ENCODE results near the gene MRPL33. TPM values are rescaled to one million over a fixed set of nuclear protein-coding genes. Genes with fewer than 3 reads are reported as not detected.

Gene MRPL33
- total and polyA plus RNA-seq, 2 donors: 135 to 147 TPM

- 94% methylated on average over 2 of the region's 2 CpGs for WGBS
- H3K27me3 ChIP-seq (ENCODE audit: control insufficient read depth in 2 of 2, insufficient read depth in 1 of 2, low read length in 1 of 2): no peaks in the 10 kb centered on the region
- H3K36me3 ChIP-seq (ENCODE audit: control insufficient read depth in 2 of 2, insufficient read depth in 2 of 2, low read length in 1 of 2): no peaks in the 10 kb centered on the region
- no peak for DNase-seq (ENCODE audit: low read depth in 6 of 9, low spot score in 9 of 9)
- H3K9me3 ChIP-seq (ENCODE audit: control insufficient read depth in 2 of 2, insufficient read depth in 1 of 2, low read length in 1 of 2): no peaks in the 10 kb centered on the region
- no peaks in the 10 kb centered on the region for H3K4me1 ChIP-seq (ENCODE audit: control insufficient read depth in 2 of 2, insufficient read depth in 2 of 2, low read length in 2 of 2)
- H3K4me3 ChIP-seq (ENCODE audit: low read length in 2 of 2): no peak overlapping the region
- H3K27ac ChIP-seq (ENCODE audit: low read depth in 1 of 2, low read length in 1 of 2): no peak overlapping the region
Measured at GRCh38 chr2:27808418-27808817, 36.9 kb downstream of the MRPL33 start.

DNA sequence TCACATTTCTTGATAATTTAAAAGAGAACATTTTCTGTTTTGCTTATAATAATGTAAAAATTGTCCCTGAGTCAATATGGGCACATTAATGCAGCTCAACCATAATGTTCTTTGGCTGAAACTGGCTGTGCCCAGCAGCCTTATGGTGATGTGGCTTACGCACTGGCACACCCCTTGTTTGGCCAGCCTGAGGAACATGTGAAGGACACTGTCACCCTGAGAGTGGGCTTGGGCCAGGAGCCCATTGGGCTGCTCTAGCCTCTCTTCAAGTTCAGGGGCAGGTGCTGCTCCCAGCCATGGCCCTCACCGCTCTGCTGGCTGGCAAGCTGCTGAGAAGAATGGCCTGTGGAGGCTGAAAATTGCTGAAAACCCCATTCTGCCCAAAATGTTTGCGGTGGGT, 37.5 kb downstream of the MRPL33 start:
- Histone ChIP-seq H3K4me3 (ENCODE audit: low read length in 2 of 2) (no peak overlapping the region), H3K36me3 (ENCODE audit: control insufficient read depth in 2 of 2, insufficient read depth in 2 of 2, low read length in 1 of 2) (no peaks in the 10 kb centered on the region), H3K27ac (ENCODE audit: low read depth in 1 of 2, low read length in 1 of 2) (no peak overlapping the region), H3K27me3 (ENCODE audit: control insufficient read depth in 2 of 2, insufficient read depth in 1 of 2, low read length in 1 of 2) (no peaks in the 10 kb centered on the region), H3K4me1 (ENCODE audit: control insufficient read depth in 2 of 2, insufficient read depth in 2 of 2, low read length in 2 of 2) (no peaks in the 10 kb centered on the region), H3K9me3 (ENCODE audit: control insufficient read depth in 2 of 2, insufficient read depth in 1 of 2, low read length in 1 of 2) (no peaks in the 10 kb centered on the region)
- WGBS: 99% methylated on average over 3 of the region's 3 CpGs
- no peak for DNase-seq (ENCODE audit: low read depth in 6 of 9, low spot score in 9 of 9)

GRCh38 chr2:27809761-27810241, 38.3 kb downstream of the MRPL33 start:
- no peaks in the 10 kb centered on the region for H3K27me3 ChIP-seq (ENCODE audit: control insufficient read depth in 2 of 2, insufficient read depth in 1 of 2, low read length in 1 of 2)
- DNase-seq (ENCODE audit: low read depth in 6 of 9, low spot score in 9 of 9): no peak
- H3K27ac ChIP-seq (ENCODE audit: low read depth in 1 of 2, low read length in 1 of 2): no peak overlapping the region
- no peaks in the 10 kb centered on the region for H3K9me3 ChIP-seq (ENCODE audit: control insufficient read depth in 2 of 2, insufficient read depth in 1 of 2, low read length in 1 of 2)
- WGBS: 79% methylated on average over 3 of the region's 3 CpGs
- H3K36me3 ChIP-seq (ENCODE audit: control insufficient read depth in 2 of 2, insufficient read depth in 2 of 2, low read length in 1 of 2): no peaks in the 10 kb centered on the region
- no peaks in the 10 kb centered on the region for H3K4me1 ChIP-seq (ENCODE audit: control insufficient read depth in 2 of 2, insufficient read depth in 2 of 2, low read length in 2 of 2)
- no peak overlapping the region for H3K4me3 ChIP-seq (ENCODE audit: low read length in 2 of 2)

GRCh38 chr2:27810455-27810854, 38.9 kb downstream of the MRPL33 start:
- Histone ChIP-seq H3K27ac (ENCODE audit: low read depth in 1 of 2, low read length in 1 of 2) (no peak overlapping the region), H3K4me1 (ENCODE audit: control insufficient read depth in 2 of 2, insufficient read depth in 2 of 2, low read length in 2 of 2) (no peaks in the 10 kb centered on the region), H3K36me3 (ENCODE audit: control insufficient read depth in 2 of 2, insufficient read depth in 2 of 2, low read length in 1 of 2) (no peaks in the 10 kb centered on the region), H3K27me3 (ENCODE audit: control insufficient read depth in 2 of 2, insufficient read depth in 1 of 2, low read length in 1 of 2) (no peaks in the 10 kb centered on the region), H3K4me3 (ENCODE audit: low read length in 2 of 2) (no peak overlapping the region), H3K9me3 (ENCODE audit: control insufficient read depth in 2 of 2, insufficient read depth in 1 of 2, low read length in 1 of 2) (no peaks in the 10 kb centered on the region)
- DNase-seq (ENCODE audit: low read depth in 6 of 9, low spot score in 9 of 9): no peak
- WGBS: 94% methylated on average over 3 of the region's 3 CpGs

DNA sequence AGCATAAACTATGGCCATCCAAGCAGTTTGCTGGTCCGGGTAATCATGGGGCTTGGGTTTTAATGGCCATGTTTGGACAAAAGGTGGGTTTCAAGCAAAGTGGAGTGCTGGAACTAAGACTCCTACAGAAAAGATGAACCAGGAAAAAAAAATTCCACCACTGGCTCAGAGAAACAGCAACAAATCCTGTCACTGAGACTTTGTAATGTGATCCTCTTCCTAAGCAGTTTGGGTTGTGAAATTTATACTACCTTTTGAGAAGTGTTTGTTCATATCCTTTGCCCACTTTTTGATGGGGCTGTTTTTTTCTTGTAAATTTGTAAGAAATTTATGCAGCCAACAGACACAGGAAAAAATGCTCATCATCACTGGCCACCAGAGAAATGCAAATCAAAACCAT, 40.2 kb downstream of the MRPL33 start:
- DNase-seq (ENCODE audit: low read depth in 6 of 9, low spot score in 9 of 9): no peak
- WGBS: 97% methylated on average over 1 of the region's 1 CpG
- H3K27ac ChIP-seq (ENCODE audit: low read depth in 1 of 2, low read length in 1 of 2): no peak overlapping the region
- no peaks in the 10 kb centered on the region for H3K9me3 ChIP-seq (ENCODE audit: control insufficient read depth in 2 of 2, insufficient read depth in 1 of 2, low read length in 1 of 2)
- H3K4me3 ChIP-seq (ENCODE audit: low read length in 2 of 2): no peak overlapping the region
- H3K36me3 ChIP-seq (ENCODE audit: control insufficient read depth in 2 of 2, insufficient read depth in 2 of 2, low read length in 1 of 2): no peaks in the 10 kb centered on the region
- H3K4me1 ChIP-seq (ENCODE audit: control insufficient read depth in 2 of 2, insufficient read depth in 2 of 2, low read length in 2 of 2): no peaks in the 10 kb centered on the region
- H3K27me3 ChIP-seq (ENCODE audit: control insufficient read depth in 2 of 2, insufficient read depth in 1 of 2, low read length in 1 of 2): no peaks in the 10 kb centered on the region

DNA sequence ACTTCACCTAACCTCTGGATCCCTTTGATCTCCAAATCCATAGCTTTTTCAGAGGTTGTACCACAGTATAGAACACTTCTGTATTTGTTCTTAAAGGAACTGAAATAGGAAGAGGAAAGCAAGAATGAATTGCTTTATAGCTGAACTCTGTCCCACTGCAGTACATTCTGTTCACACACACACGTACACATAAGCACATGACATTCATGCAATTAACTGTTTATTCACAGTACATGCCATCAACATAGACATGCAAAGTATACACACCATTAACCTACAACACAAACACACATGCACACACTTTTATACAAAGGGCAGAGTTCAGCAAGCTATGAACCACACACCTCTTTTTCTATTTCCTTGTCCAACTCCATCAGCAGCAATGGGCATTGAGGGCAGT, 43.2 kb downstream of the MRPL33 start:
- H3K27me3 ChIP-seq (ENCODE audit: control insufficient read depth in 2 of 2, insufficient read depth in 1 of 2, low read length in 1 of 2): no peaks in the 10 kb centered on the region
- H3K36me3 ChIP-seq (ENCODE audit: control insufficient read depth in 2 of 2, insufficient read depth in 2 of 2, low read length in 1 of 2): no peaks in the 10 kb centered on the region
- H3K9me3 ChIP-seq (ENCODE audit: control insufficient read depth in 2 of 2, insufficient read depth in 1 of 2, low read length in 1 of 2): no peaks in the 10 kb centered on the region
- H3K4me1 ChIP-seq (ENCODE audit: control insufficient read depth in 2 of 2, insufficient read depth in 2 of 2, low read length in 2 of 2): no peaks in the 10 kb centered on the region
- WGBS: 99% methylated on average over 1 of the region's 1 CpG
- no peak overlapping the region for H3K4me3 ChIP-seq (ENCODE audit: low read length in 2 of 2)
- no peak overlapping the region for H3K27ac ChIP-seq (ENCODE audit: low read depth in 1 of 2, low read length in 1 of 2)
- no peak for DNase-seq (ENCODE audit: low read depth in 6 of 9, low spot score in 9 of 9)

DNA sequence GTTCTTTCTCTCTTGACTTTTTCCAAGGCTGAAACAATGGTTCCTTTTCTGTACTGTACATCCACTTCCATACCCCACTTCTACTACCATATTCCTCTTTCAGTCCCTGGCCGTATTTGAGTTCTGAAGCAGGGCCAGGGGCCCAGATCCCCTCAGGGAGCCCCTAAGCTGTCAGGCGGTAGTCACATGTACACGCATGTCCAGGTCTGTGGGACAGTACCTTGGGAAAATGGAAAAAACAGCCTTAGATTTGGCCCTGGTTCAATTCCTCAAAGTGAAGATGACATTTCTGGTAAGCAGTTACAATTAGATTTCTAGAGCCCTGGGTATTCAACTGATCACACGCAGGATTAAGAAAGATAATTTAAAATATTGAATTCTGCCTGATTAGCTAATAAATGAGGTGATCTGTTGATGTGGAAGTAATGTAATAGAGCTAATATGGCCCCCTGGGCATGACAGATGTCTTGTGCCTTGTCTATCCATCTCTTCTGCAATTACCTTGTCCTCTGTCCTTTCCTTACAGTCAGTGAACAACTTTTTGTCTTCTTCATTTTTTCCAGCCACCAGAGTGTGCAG, 44.4 kb downstream of the MRPL33 start:
- no peak for DNase-seq (ENCODE audit: low read depth in 6 of 9, low spot score in 9 of 9)
- Histone ChIP-seq H3K4me1 (ENCODE audit: control insufficient read depth in 2 of 2, insufficient read depth in 2 of 2, low read length in 2 of 2) (no peaks in the 10 kb centered on the region), H3K27ac (ENCODE audit: low read depth in 1 of 2, low read length in 1 of 2) (no peak overlapping the region), H3K9me3 (ENCODE audit: control insufficient read depth in 2 of 2, insufficient read depth in 1 of 2, low read length in 1 of 2) (no peaks in the 10 kb centered on the region), H3K4me3 (ENCODE audit: low read length in 2 of 2) (no peak overlapping the region), H3K36me3 (ENCODE audit: control insufficient read depth in 2 of 2, insufficient read depth in 2 of 2, low read length in 1 of 2) (no peaks in the 10 kb centered on the region), H3K27me3 (ENCODE audit: control insufficient read depth in 2 of 2, insufficient read depth in 1 of 2, low read length in 1 of 2) (no peaks in the 10 kb centered on the region)
- WGBS: 97% methylated on average over 4 of the region's 4 CpGs

DNA sequence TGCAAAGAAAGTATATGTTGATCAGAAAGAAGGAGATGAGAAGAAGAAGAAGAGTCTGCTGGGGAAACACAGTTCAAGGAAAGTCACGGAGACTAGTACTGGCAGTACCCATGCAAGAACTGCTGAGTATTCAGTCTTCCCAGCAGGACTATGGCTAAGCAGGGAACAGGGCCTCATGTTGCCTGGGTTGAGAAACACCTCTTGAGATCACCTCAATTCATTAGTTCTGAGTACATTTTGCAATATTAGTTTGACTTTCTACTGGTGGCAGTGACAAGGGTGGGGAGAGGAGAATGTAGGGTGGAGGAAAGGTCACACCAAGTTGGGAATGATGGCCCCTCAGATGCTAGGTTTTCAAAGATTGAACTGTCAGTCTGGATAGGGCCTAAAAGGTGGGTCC, 50.5 kb downstream of the MRPL33 start:
- no peak for DNase-seq (ENCODE audit: low read depth in 6 of 9, low spot score in 9 of 9)
- no peak overlapping the region for H3K4me3 ChIP-seq (ENCODE audit: low read length in 2 of 2)
- 100% methylated on average over 1 of the region's 1 CpG for WGBS
- no peaks in the 10 kb centered on the region for H3K36me3 ChIP-seq (ENCODE audit: control insufficient read depth in 2 of 2, insufficient read depth in 2 of 2, low read length in 1 of 2)
- no peaks in the 10 kb centered on the region for H3K27me3 ChIP-seq (ENCODE audit: control insufficient read depth in 2 of 2, insufficient read depth in 1 of 2, low read length in 1 of 2)
- H3K9me3 ChIP-seq (ENCODE audit: control insufficient read depth in 2 of 2, insufficient read depth in 1 of 2, low read length in 1 of 2): no peaks in the 10 kb centered on the region
- H3K4me1 ChIP-seq (ENCODE audit: control insufficient read depth in 2 of 2, insufficient read depth in 2 of 2, low read length in 2 of 2): no peaks in the 10 kb centered on the region
- H3K27ac ChIP-seq (ENCODE audit: low read depth in 1 of 2, low read length in 1 of 2): no peak overlapping the region

- no peak for DNase-seq (ENCODE audit: low read depth in 6 of 9, low spot score in 9 of 9)
- Histone ChIP-seq H3K27me3 (ENCODE audit: control insufficient read depth in 2 of 2, insufficient read depth in 1 of 2, low read length in 1 of 2) (no peaks in the 10 kb centered on the region), H3K4me1 (ENCODE audit: control insufficient read depth in 2 of 2, insufficient read depth in 2 of 2, low read length in 2 of 2) (no peaks in the 10 kb centered on the region), H3K27ac (ENCODE audit: low read depth in 1 of 2, low read length in 1 of 2) (no peak overlapping the region), H3K36me3 (ENCODE audit: control insufficient read depth in 2 of 2, insufficient read depth in 2 of 2, low read length in 1 of 2) (no peaks in the 10 kb centered on the region), H3K9me3 (ENCODE audit: control insufficient read depth in 2 of 2, insufficient read depth in 1 of 2, low read length in 1 of 2) (no peaks in the 10 kb centered on the region), H3K4me3 (ENCODE audit: low read length in 2 of 2) (no peak overlapping the region)
- 98% methylated on average over 5 of the region's 5 CpGs for WGBS
Measured at GRCh38 chr2:27823135-27823534, 51.6 kb downstream of the MRPL33 start.

DNA sequence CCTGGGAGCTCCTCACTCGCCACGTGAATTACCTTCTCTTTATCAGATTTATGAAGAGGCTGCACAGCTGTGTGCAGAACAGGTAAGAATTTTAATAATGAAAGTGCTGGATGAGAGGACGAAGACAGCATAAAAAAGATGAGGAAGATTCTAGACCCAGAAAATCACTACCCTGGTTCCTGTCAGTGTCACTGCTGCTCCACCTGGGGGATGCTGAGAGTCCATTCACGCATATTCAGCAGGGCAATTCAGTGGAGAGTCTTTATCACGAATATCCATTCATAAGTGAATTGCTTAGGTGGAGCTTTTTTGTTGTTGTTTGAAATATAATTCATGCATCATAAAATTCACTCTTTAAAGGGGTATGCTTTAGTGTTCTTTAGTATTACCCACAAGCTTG, 52.0 kb downstream of the MRPL33 start:
- H3K9me3 ChIP-seq (ENCODE audit: control insufficient read depth in 2 of 2, insufficient read depth in 1 of 2, low read length in 1 of 2): no peaks in the 10 kb centered on the region
- no peak overlapping the region for H3K4me3 ChIP-seq (ENCODE audit: low read length in 2 of 2)
- H3K36me3 ChIP-seq (ENCODE audit: control insufficient read depth in 2 of 2, insufficient read depth in 2 of 2, low read length in 1 of 2): no peaks in the 10 kb centered on the region
- no peak overlapping the region for H3K27ac ChIP-seq (ENCODE audit: low read depth in 1 of 2, low read length in 1 of 2)
- DNase-seq (ENCODE audit: low read depth in 6 of 9, low spot score in 9 of 9): no peak
- no peaks in the 10 kb centered on the region for H3K27me3 ChIP-seq (ENCODE audit: control insufficient read depth in 2 of 2, insufficient read depth in 1 of 2, low read length in 1 of 2)
- no peaks in the 10 kb centered on the region for H3K4me1 ChIP-seq (ENCODE audit: control insufficient read depth in 2 of 2, insufficient read depth in 2 of 2, low read length in 2 of 2)
- 97% methylated on average over 5 of the region's 5 CpGs for WGBS

Measured in thymus (tissue), 11 donors.